ENCODE results near the gene WDR18.

GRCh38 chr19:1008268-1009040, 24.3 kb downstream of the WDR18 start:
- no peak for TF ChIP-seq POLR2A (IDR thresholded peaks at IDR 0.05; ENCODE audit: low read length)
- TF ChIP-seq GATA1 (IDR thresholded peaks at IDR 0.05; ENCODE audit: low read depth, low read length) = no peak
